WERI-Rb-1 (cell line): ENCODE measurements around the gene PUM2.

Experiments
- DNase-seq: peaks from one replicate; pipeline ENCODE4 v3.0.0-alpha.2; 2020
- H3K27ac ChIP-seq: fragments of 250-450 bp; sonication (Bioruptor Pico); 2 replicates; pipeline ENCODE4 v1.5.1; 2020; ENCODE audit warnings: mild to moderate bottlenecking, moderate library complexity
- H3K27me3 ChIP-seq: fragments of 250-450 bp; sonication (Bioruptor Pico); 2 replicates; pipeline ENCODE4 v1.5.1; 2021; ENCODE audit warnings: mild to moderate bottlenecking, low read depth, moderate library complexity; ENCODE audit not compliant: insufficient read depth, severe bottlenecking
- H3K36me3 ChIP-seq: fragments of 250-450 bp; sonication (Bioruptor Pico); 2 replicates; pipeline ENCODE4 v1.5.1; 2020; ENCODE audit warnings: mild to moderate bottlenecking, moderate library complexity
- H3K4me3 ChIP-seq: 2 replicates; pipeline ENCODE4 v1.5.1; 2011; ENCODE audit warnings: low read depth, mild to moderate bottlenecking, control low read depth, low read length
- H3K9me3 ChIP-seq: fragments of 250-450 bp; sonication (Bioruptor Pico); 2 replicates; pipeline ENCODE4 v1.5.1; 2021; ENCODE audit warnings: mild to moderate bottlenecking, moderate library complexity; ENCODE audit not compliant: severe bottlenecking
- TF ChIP-seq, protein P1 (sequence below): IDR thresholded peaks from 2 replicates; pipeline ENCODE4 v1.5.1; 2011; ENCODE audit warnings: low read depth, mild to moderate bottlenecking, control low read depth, inconsistent platforms, low read length

Gene PUM2

GRCh38 chr2:20208476-20208859, 142.2 kb downstream of the PUM2 start:
- Histone ChIP-seq H3K27ac (peak overlapping the region; percentile 91), H3K36me3 (peaks cover 14% of the 10 kb centered on the region), H3K9me3 (no peaks in the 10 kb centered on the region), H3K4me3 (no peak overlapping the region), H3K27me3 (no peaks in the 10 kb centered on the region)
- DNase-seq: peak; percentile 87
- TF ChIP-seq, protein P1, sequence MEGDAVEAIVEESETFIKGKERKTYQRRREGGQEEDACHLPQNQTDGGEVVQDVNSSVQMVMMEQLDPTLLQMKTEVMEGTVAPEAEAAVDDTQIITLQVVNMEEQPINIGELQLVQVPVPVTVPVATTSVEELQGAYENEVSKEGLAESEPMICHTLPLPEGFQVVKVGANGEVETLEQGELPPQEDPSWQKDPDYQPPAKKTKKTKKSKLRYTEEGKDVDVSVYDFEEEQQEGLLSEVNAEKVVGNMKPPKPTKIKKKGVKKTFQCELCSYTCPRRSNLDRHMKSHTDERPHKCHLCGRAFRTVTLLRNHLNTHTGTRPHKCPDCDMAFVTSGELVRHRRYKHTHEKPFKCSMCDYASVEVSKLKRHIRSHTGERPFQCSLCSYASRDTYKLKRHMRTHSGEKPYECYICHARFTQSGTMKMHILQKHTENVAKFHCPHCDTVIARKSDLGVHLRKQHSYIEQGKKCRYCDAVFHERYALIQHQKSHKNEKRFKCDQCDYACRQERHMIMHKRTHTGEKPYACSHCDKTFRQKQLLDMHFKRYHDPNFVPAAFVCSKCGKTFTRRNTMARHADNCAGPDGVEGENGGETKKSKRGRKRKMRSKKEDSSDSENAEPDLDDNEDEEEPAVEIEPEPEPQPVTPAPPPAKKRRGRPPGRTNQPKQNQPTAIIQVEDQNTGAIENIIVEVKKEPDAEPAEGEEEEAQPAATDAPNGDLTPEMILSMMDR: no peak

GRCh38 chr2:20207051-20207450, 143.6 kb downstream of the PUM2 start:
- Histone ChIP-seq H3K4me3 (no peak overlapping the region), H3K27ac (no peak overlapping the region), H3K36me3 (peaks cover 29% of the 10 kb centered on the region), H3K9me3 (no peaks in the 10 kb centered on the region), H3K27me3 (no peaks in the 10 kb centered on the region)
- DNase-seq: no peak
- TF ChIP-seq, protein P1: no peak

- H3K27me3 ChIP-seq: no peaks in the 10 kb centered on the region
- TF ChIP-seq, protein P1: no peak
- no peak overlapping the region for H3K4me3 ChIP-seq
- peaks cover 36% of the 10 kb centered on the region for H3K36me3 ChIP-seq
- DNase-seq: no peak
- no peaks in the 10 kb centered on the region for H3K9me3 ChIP-seq
- no peak overlapping the region for H3K27ac ChIP-seq
Measured at GRCh38 chr2:20205915-20206524, 144.6 kb downstream of the PUM2 start.

- no peaks in the 10 kb centered on the region for H3K27me3 ChIP-seq
- DNase-seq: no peak
- TF ChIP-seq, protein P1: no peak
- no peaks in the 10 kb centered on the region for H3K9me3 ChIP-seq
- no peak overlapping the region for H3K4me3 ChIP-seq
- H3K27ac ChIP-seq: no peak overlapping the region
- H3K36me3 ChIP-seq: peaks cover 41% of the 10 kb centered on the region
Measured at GRCh38 chr2:20205069-20205468, 145.6 kb downstream of the PUM2 start.

DNA sequence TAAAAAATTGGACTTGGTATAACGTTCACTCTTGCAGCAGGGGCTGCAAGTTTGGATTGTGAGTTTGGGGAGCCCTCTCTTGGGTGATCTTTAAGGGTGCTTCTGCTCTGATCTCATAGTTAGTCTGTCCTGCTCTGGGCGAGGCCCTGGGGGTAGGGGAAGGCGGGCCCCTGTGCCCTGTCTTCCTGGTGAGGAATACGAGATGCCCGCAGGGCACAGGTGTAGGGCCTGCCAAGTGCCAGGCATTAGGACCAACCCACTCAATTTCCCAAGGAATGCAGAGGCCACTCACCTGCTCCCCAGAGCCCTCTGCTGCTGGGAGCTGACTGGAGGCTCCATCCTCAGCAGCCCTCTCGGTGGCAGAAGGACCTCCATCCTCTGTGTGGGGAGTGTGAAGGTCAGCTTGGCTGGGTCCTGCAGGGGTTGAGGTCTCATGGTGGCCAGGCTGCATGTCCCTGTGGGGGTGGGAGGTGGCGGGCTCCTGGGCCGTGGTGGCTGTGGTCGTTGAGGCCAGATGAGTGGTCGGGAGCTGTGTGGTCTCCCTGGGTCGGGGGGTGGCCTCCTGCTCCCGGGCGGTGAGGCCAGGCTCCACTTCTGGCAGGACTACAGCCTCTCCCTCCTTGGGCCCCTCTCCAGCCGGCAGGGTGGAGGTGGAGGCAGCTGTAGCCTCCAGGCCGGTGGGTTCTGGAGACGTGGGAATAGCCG, 147.0 kb downstream of the PUM2 start:
- Histone ChIP-seq H3K27ac (no peak overlapping the region), H3K27me3 (no peaks in the 10 kb centered on the region), H3K9me3 (no peaks in the 10 kb centered on the region), H3K36me3 (peaks cover 41% of the 10 kb centered on the region), H3K4me3 (no peak overlapping the region)
- TF ChIP-seq, protein P1: no peak
- DNase-seq: no peak
